ENCODE results near the gene COL9A2. TPM values are rescaled to one million over a fixed set of nuclear protein-coding genes. Genes with fewer than 3 reads are reported as not detected.

COL9A2 gene
- polyA plus RNA-seq, 2 of the 4 experiments (the other 2 are of a cell fraction): 0.12 to 0.16 TPM

- no peak overlapping the region for H3K27ac ChIP-seq
- no peak overlapping the region for H3K4me2 ChIP-seq
- H3K4me1 ChIP-seq: no peaks in the 10 kb centered on the region
- CTCF ChIA-PET: interaction anchor here (0.6 to 1.2 kb wide), 4 partner anchors 10 to 166 kb away, joined by 3 to 4 read pairs (median 3); no protein-coding TSS in a partner anchor
- ATAC-seq: peak in 1 of 2 experiments; percentile 70; a peak in 3 of 6 replicates
- POLR2A ChIA-PET: no interaction called here
- H3K9me3 ChIP-seq: no peaks in the 10 kb centered on the region
- 62% methylated on average over 3 of the region's 5 CpGs for WGBS (ENCODE audit: missing lambda C conversion rate)
- no peak overlapping the region for H3K4me3 ChIP-seq
- no peak for TF ChIP-seq HEYL (CRISPR knock-in tag; IDR thresholded peaks at IDR 0.05)
- TF ChIP-seq RAD21 (conservative IDR thresholded peaks at IDR 0.05 in 1 of 2, IDR thresholded peaks at IDR 0.05 in 1 of 2): peak in 1 of 2 experiments; percentile 27; a peak in 1 of 5 replicates
- TF ChIP-seq RCOR1 (IDR thresholded peaks at IDR 0.05; ENCODE audit: low read depth, low read length): no peak
- no peak for TF ChIP-seq GATA3 (IDR thresholded peaks at IDR 0.05; ENCODE audit: borderline replicate concordance)
- no peak for TF ChIP-seq SREBF2 (IDR thresholded peaks at IDR 0.05)
- FAIRE-seq: no peak
- no peak for DNase-seq (ENCODE audit: low read depth in 1 of 2, low spot score in 1 of 2)
These were observed 11.6 kb downstream of the COL9A2 start for GRCh38 chr1:40305451-40305850.

GRCh38 chr1:40303790-40304189 lies 13.3 kb downstream of the COL9A2 start:
- no peak for FAIRE-seq
- ChIA-PET POLR2A (no interaction called here), CTCF (interaction anchor here (1.7 kb wide), 1 partner anchor 11 kb away, joined by 10 read pairs; no protein-coding TSS in a partner anchor)
- Histone ChIP-seq H3K4me1 (no peaks in the 10 kb centered on the region), H3K4me3 (no peak overlapping the region), H3K9me3 (no peaks in the 10 kb centered on the region), H3K4me2 (no peak overlapping the region), H3K27ac (no peak overlapping the region)
- no peak for DNase-seq (ENCODE audit: low read depth in 1 of 2, low spot score in 1 of 2)
- ATAC-seq: no peak
- WGBS (ENCODE audit: missing lambda C conversion rate): 91% methylated on average over 30 of the region's 33 CpGs
- TF ChIP-seq NR3C1 (IDR thresholded peaks at IDR 0.05) (no peak), HOXB13 (CRISPR knock-in tag; IDR thresholded peaks at IDR 0.05; ENCODE audit: low read depth) (no peak), NFE2L2 (conservative IDR thresholded peaks at IDR 0.05; ENCODE audit: low read length) (no peak)

- no peak overlapping the region for H3K4me3 ChIP-seq
- 83% methylated on average over 15 of the region's 38 CpGs for WGBS (ENCODE audit: missing lambda C conversion rate)
- CTCF ChIA-PET: interaction anchor here (1.7 kb wide), 1 partner anchor 12 kb away, joined by 10 read pairs; no protein-coding TSS in a partner anchor
- TF ChIP-seq CHD4 (IDR thresholded peaks at IDR 0.05; ENCODE audit: borderline replicate concordance): no peak
- TF ChIP-seq USF2 (IDR thresholded peaks at IDR 0.05): no peak
- TF ChIP-seq CHD2 (IDR thresholded peaks at IDR 0.05; ENCODE audit: low read length, partially characterized antibody): no peak
- no peak for TF ChIP-seq ZSCAN20 (CRISPR knock-in tag; IDR thresholded peaks at IDR 0.05)
- TF ChIP-seq NR3C1 (IDR thresholded peaks at IDR 0.05): no peak
- no peak for TF ChIP-seq EHMT2 (IDR thresholded peaks at IDR 0.05; ENCODE audit: low read depth)
- no peak for TF ChIP-seq ESRRA (IDR thresholded peaks at IDR 0.05; ENCODE audit: borderline replicate concordance, low read length)
- TF ChIP-seq ZFP36 (IDR thresholded peaks at IDR 0.05; ENCODE audit: borderline replicate concordance, partially characterized antibody): no peak
- TF ChIP-seq CBX2 (IDR thresholded peaks at IDR 0.05; ENCODE audit: borderline replicate concordance, low read depth): no peak
- no peak for TF ChIP-seq RCOR1 (IDR thresholded peaks at IDR 0.05; ENCODE audit: low read depth, low read length)
- no peaks in the 10 kb centered on the region for H3K4me1 ChIP-seq
- no peak overlapping the region for H3K4me2 ChIP-seq
- DNase-seq (ENCODE audit: low read depth in 1 of 2, low spot score in 1 of 2) (no peak), FAIRE-seq (no peak), ATAC-seq (no peak)
- POLR2A ChIA-PET: no interaction called here
- H3K9me3 ChIP-seq: no peaks in the 10 kb centered on the region
- H3K27ac ChIP-seq: no peak overlapping the region
These were observed 13.9 kb downstream of the COL9A2 start for GRCh38 chr1:40303051-40303771.

- Histone ChIP-seq H3K4me3 (no peak overlapping the region), H3K4me2 (no peak overlapping the region), H3K4me1 (no peaks in the 10 kb centered on the region), H3K9me3 (no peaks in the 10 kb centered on the region), H3K27ac (no peak overlapping the region)
- DNase-seq (ENCODE audit: low read depth in 1 of 2, low spot score in 1 of 2) (no peak), ATAC-seq (no peak), FAIRE-seq (no peak)
- 90% methylated on average over 6 of the region's 13 CpGs for WGBS (ENCODE audit: missing lambda C conversion rate)
- ChIA-PET POLR2A (no interaction called here), CTCF (no interaction called here)
- TF ChIP-seq BCL3 (IDR thresholded peaks at IDR 0.05) (no peak), PHF8 (IDR thresholded peaks at IDR 0.05; ENCODE audit: borderline replicate concordance, low read depth) (no peak), NPAS2 (CRISPR knock-in tag; IDR thresholded peaks at IDR 0.05; ENCODE audit: borderline replicate concordance) (no peak), E2F6 (IDR thresholded peaks at IDR 0.05; ENCODE audit: borderline replicate concordance, low read depth) (no peak), ZFP36 (IDR thresholded peaks at IDR 0.05; ENCODE audit: borderline replicate concordance, partially characterized antibody) (no peak), CBX8 (IDR thresholded peaks at IDR 0.05) (no peak), SMC3 (IDR thresholded peaks at IDR 0.05) (no peak), RAD21 (conservative IDR thresholded peaks at IDR 0.05 in 1 of 2, IDR thresholded peaks at IDR 0.05 in 1 of 2) (no peak), ELK1 (IDR thresholded peaks at IDR 0.05; ENCODE audit: low read depth, low read length) (no peak), FOXS1 (CRISPR knock-in tag; IDR thresholded peaks at IDR 0.05) (no peak), HOXB5 (CRISPR knock-in tag; IDR thresholded peaks at IDR 0.05) (no peak), JUNB (IDR thresholded peaks at IDR 0.05) (no peak), FOSL2 (IDR thresholded peaks at IDR 0.05) (no peak), FOSL2 (CRISPR knock-in tag; IDR thresholded peaks at IDR 0.05) (no peak)
These were observed 14.6 kb downstream of the COL9A2 start for GRCh38 chr1:40302475-40302874.

All from A549 (cell line).